Prostate gland (tissue), 2 donors: ENCODE data around the gene UNC13B.

Source experiments
- POLR2A ChIP-seq: fragments of 450-650 bp; IDR thresholded peaks from one replicate; pipeline ENCODE4 v1.6.1; 2016; ENCODE audit warnings: antibody characterized with exemption, mild to moderate bottlenecking
- TF ChIP-seq, protein P1 (sequence below), 4 experiments: fragments of 200-600 bp in 2 of 4; fragments of 450-650 bp in 2 of 4; sonication (generic) in 2 of 4; IDR thresholded peaks; 1 replicate in 3 of 4; 2 replicates in 1 of 4; pipeline ENCODE4 v1.5.1; 2016 to 2019; ENCODE audit warnings: antibody characterized with exemption in 4 of 4, mild to moderate bottlenecking in 2 of 4, moderate library complexity in 2 of 4

DNA sequence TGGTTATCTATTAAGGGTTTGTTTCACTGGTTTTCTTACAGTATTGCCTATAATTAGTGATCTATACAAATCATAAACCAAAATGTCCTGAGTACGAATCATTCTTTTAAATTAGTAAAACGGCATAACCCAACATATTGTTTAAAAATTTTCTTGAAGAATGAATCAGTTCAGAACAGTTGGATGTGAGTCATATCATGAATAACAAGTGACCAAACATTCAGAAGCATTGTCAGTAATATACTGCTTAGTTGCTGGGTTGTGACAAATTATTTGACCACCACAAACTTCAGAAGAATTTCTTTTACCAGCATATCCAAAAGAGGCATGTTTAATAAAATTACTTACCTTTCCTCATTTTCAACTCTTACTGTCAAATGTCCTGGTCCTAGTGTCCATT, 111.2 kb downstream of the UNC13B start:
- TF ChIP-seq, protein P1, sequence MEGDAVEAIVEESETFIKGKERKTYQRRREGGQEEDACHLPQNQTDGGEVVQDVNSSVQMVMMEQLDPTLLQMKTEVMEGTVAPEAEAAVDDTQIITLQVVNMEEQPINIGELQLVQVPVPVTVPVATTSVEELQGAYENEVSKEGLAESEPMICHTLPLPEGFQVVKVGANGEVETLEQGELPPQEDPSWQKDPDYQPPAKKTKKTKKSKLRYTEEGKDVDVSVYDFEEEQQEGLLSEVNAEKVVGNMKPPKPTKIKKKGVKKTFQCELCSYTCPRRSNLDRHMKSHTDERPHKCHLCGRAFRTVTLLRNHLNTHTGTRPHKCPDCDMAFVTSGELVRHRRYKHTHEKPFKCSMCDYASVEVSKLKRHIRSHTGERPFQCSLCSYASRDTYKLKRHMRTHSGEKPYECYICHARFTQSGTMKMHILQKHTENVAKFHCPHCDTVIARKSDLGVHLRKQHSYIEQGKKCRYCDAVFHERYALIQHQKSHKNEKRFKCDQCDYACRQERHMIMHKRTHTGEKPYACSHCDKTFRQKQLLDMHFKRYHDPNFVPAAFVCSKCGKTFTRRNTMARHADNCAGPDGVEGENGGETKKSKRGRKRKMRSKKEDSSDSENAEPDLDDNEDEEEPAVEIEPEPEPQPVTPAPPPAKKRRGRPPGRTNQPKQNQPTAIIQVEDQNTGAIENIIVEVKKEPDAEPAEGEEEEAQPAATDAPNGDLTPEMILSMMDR (IDR thresholded peaks at IDR 0.05): no peak
- no peak for TF ChIP-seq POLR2A
